ENCODE data around the gene PFDN5. TPM values are rescaled to one million over a fixed set of nuclear protein-coding genes. Genes with fewer than 3 reads are reported as not detected.

The PFDN5 gene
- total RNA-seq, 1 donor from 2014 or later, result 114 TPM

Other genes starting within 250 kb of the PFDN5 start
- 146 TPM for gene TNS2, start 245.5 kb upstream of the PFDN5 start, total RNA-seq
- 16.2 TPM for gene SPRYD3, start 216.2 kb upstream of the PFDN5 start, total RNA-seq
- 5.2 TPM for gene IGFBP6, start 197.9 kb upstream of the PFDN5 start, total RNA-seq
- 0.25 TPM for gene SOAT2, start 192.1 kb upstream of the PFDN5 start, total RNA-seq
- gene ZNF740, start 114.8 kb upstream of the PFDN5 start, total RNA-seq, result 25.9 TPM
- gene CSAD, start 114.6 kb upstream of the PFDN5 start, total RNA-seq, result 53.6 TPM
- gene ITGB7, start 88.3 kb upstream of the PFDN5 start, total RNA-seq, result 8.6 TPM
- gene RARG, start 63.3 kb upstream of the PFDN5 start, total RNA-seq, result 2.5 TPM
- 0.73 TPM for gene ESPL1, start 27.2 kb upstream of the PFDN5 start, total RNA-seq
- 24.0 TPM for gene MYG1, start 4.2 kb downstream of the PFDN5 start, total RNA-seq
- gene AAAS, start 26.1 kb downstream of the PFDN5 start, total RNA-seq, result 28.2 TPM
- gene SP7, start 40.8 kb downstream of the PFDN5 start, total RNA-seq, result not detected
- 24.5 TPM for gene SP1, start 84.6 kb downstream of the PFDN5 start, total RNA-seq
- 0.78 TPM for gene AMHR2, start 128.3 kb downstream of the PFDN5 start, total RNA-seq
- gene PRR13, start 146.2 kb downstream of the PFDN5 start, total RNA-seq, result 69.9 TPM
- 338 TPM for gene PCBP2, start 156.6 kb downstream of the PFDN5 start, total RNA-seq
- 1.4 TPM for gene MAP3K12, start 203.9 kb downstream of the PFDN5 start, total RNA-seq
- gene TARBP2, start 205.7 kb downstream of the PFDN5 start, total RNA-seq, result 22.3 TPM
- gene NPFF, start 211.9 kb downstream of the PFDN5 start, total RNA-seq, result not detected

Data from left lobe of liver (tissue), 1 donor.